GM12878 (cell line): ENCODE measurements around the gene PPP5C. TPM values are rescaled to one million over a fixed set of nuclear protein-coding genes. Genes with fewer than 3 reads are reported as not detected.

ENCODE experiments used
- ATAC-seq: fragments of 200-7000 bp; cut with Tn5 transposase; 3 replicates; pipeline ENCODE4 v1.9.1; 2020; ENCODE audit warnings: mild to moderate bottlenecking, moderate library complexity
- BruUV-seq: library from RNA; stranded (reverse); fragments of 400-500 nt; replicated peaks from 2 replicates; lab custom pipeline; 2021; lab: Mats Ljungman, UMichigan
- CTCF ChIA-PET: fragments of 300-600 bp; sonication (Branson Sonifier 250); formaldehyde crosslinking; extraction: SDS; loops from one replicate; lab custom pipeline; 2021; ENCODE audit warnings: inconsistent platforms; lab: Yijun Ruan, JAX
- POLR2A ChIA-PET: fragments of 350-600 bp; formaldehyde crosslinking; extraction: SDS; loops from one replicate; lab custom pipeline; 2021; ENCODE audit warnings: inconsistent platforms; lab: Charles Lee
- RAD21 ChIA-PET: fragments of 300-600 bp; sonication (Branson Sonifier 250); formaldehyde crosslinking; loops from one replicate; lab custom pipeline; 2023; ENCODE audit warnings: antibody characterized with exemption; ENCODE audit not compliant: unreplicated experiment; lab: Charles Lee
- SMC1A ChIA-PET: fragments of 300-600 bp; sonication (Branson Sonifier 250); formaldehyde crosslinking; loops from one replicate; lab custom pipeline; 2023; ENCODE audit not compliant: unreplicated experiment, uncharacterized antibody; lab: Charles Lee
- DNase-seq: peaks from one replicate; pipeline ENCODE4 v3.0.0-alpha.2; 2011; ENCODE audit warnings: low read depth, low spot score
- FAIRE-seq: peaks from 3 replicates; lab custom pipeline; 2011; peaks lifted over from hg19 to GRCh38; lab: Jason Lieb, UNC
- H2AFZ ChIP-seq: 2 replicates; pipeline ENCODE4 v1.6.0; 2011; ENCODE audit warnings: low read depth, low read length, control low read depth; ENCODE audit not compliant: control insufficient read depth
- H3K27ac ChIP-seq: 2 replicates; pipeline ENCODE4 v1.5.1; 2011; ENCODE audit warnings: control low read depth; ENCODE audit not compliant: control insufficient read depth, insufficient read depth
- H3K27me3 ChIP-seq, 2 experiments: replicated peaks in 1 of 2; 2 replicates each; pipeline versions ENCODE4 v1.6.0 to v1.6.1; 2011; ENCODE audit warnings: low read length in 1 of 2; ENCODE audit not compliant: control insufficient read depth in 2 of 2, insufficient read depth in 2 of 2
- H3K36me3 ChIP-seq, 2 experiments: 2 replicates each; pipeline ENCODE4 v1.5.1; 2011; ENCODE audit warnings: low read length in 1 of 2; ENCODE audit not compliant: control insufficient read depth in 2 of 2, insufficient read depth in 2 of 2
- H3K4me1 ChIP-seq: 2 replicates; pipeline ENCODE4 v1.6.1; 2011; ENCODE audit warnings: mild to moderate bottlenecking, low read length, moderate library complexity, mixed read lengths; ENCODE audit not compliant: control insufficient read depth, insufficient read depth
- H3K4me2 ChIP-seq: 2 replicates; pipeline ENCODE4 v1.6.0; 2011; ENCODE audit warnings: control low read depth; ENCODE audit not compliant: control insufficient read depth, insufficient read depth
- H3K4me3 ChIP-seq: fragments of 200-600 bp; sonication (generic); 2 replicates; pipeline ENCODE4 v1.5.1; 2016
- H3K79me2 ChIP-seq: 2 replicates; pipeline ENCODE4 v1.6.0; 2011; ENCODE audit warnings: low read length; ENCODE audit not compliant: control insufficient read depth, insufficient read depth
- H3K9ac ChIP-seq: 2 replicates; pipeline ENCODE4 v1.8.0; 2011; ENCODE audit warnings: low read length, control low read depth, mixed read lengths; ENCODE audit not compliant: control insufficient read depth, insufficient read depth
- H3K9me3 ChIP-seq: replicated peaks from 3 replicates; pipeline ENCODE4 v1.5.1; 2011; ENCODE audit warnings: mild to moderate bottlenecking, low read length; ENCODE audit not compliant: control insufficient read depth, insufficient read depth
- H4K20me1 ChIP-seq: 2 replicates; pipeline ENCODE4 v1.6.0; 2011; ENCODE audit not compliant: control insufficient read depth, insufficient read depth
- ASH2L ChIP-seq: fragments of 300-600, 200-600 bp; sonication (generic); IDR thresholded peaks from 2 replicates; pipeline ENCODE4 v1.6.1; 2017; ENCODE audit warnings: low read depth, mild to moderate bottlenecking, borderline replicate concordance
- BHLHE40 ChIP-seq, 2 experiments: fragments of 450-650 bp in 1 of 2; IDR thresholded peaks; 2 replicates each; pipeline ENCODE4 v1.6.1; 2011 to 2017; ENCODE audit warnings: low read depth in 2 of 2, borderline replicate concordance in 1 of 2, improper control_type of control experiment in 1 of 2, low read length in 1 of 2, mild to moderate bottlenecking in 1 of 2
- BRCA1 ChIP-seq: IDR thresholded peaks from 2 replicates; pipeline ENCODE4 v1.6.1; 2011; ENCODE audit warnings: low read depth, low read length, improper control_type of control experiment
- CBX3 ChIP-seq: fragments of 200-600 bp; sonication (generic); IDR thresholded peaks from 2 replicates; pipeline ENCODE4 v1.6.1; 2016; ENCODE audit warnings: low read depth, borderline replicate concordance
- FOXM1 ChIP-seq: IDR thresholded peaks from 2 replicates; pipeline ENCODE4 v1.6.1; 2012; ENCODE audit warnings: low read depth, mild to moderate bottlenecking, inconsistent platforms, low read length, moderate library complexity
- IKZF1 ChIP-seq: fragments of 450-650 bp; conservative IDR thresholded peaks from 2 replicates; pipeline ENCODE4 v1.6.1; 2017; ENCODE audit warnings: antibody characterized with exemption, mild to moderate bottlenecking
- MEF2A ChIP-seq: IDR thresholded peaks from 2 replicates; pipeline ENCODE4 v1.6.1; 2011; ENCODE audit warnings: low read depth, mild to moderate bottlenecking, low read length, moderate library complexity; ENCODE audit not compliant: insufficient read depth
- PAX5 ChIP-seq: IDR thresholded peaks from 2 replicates; pipeline ENCODE4 v1.6.1; 2011; ENCODE audit warnings: low read depth, low read length, borderline replicate concordance
- USF1 ChIP-seq: IDR thresholded peaks from 2 replicates; pipeline ENCODE4 v1.6.1; 2011; ENCODE audit warnings: borderline replicate concordance, low read depth, mild to moderate bottlenecking, moderate library complexity, mixed read lengths, low read length; ENCODE audit not compliant: insufficient read depth; ENCODE audit errors: extremely low read length
- WRNIP1 ChIP-seq: IDR thresholded peaks from 2 replicates; pipeline ENCODE4 v1.6.1; 2011; ENCODE audit warnings: low read depth, low read length, improper control_type of control experiment, borderline replicate concordance
- YBX1 ChIP-seq: fragments of 450-650 bp; IDR thresholded peaks from 2 replicates; pipeline ENCODE4 v1.6.1; 2016; ENCODE audit warnings: antibody characterized with exemption
- ZBED1 ChIP-seq: IDR thresholded peaks from 2 replicates; pipeline ENCODE4 v1.6.1; 2016; ENCODE audit warnings: borderline replicate concordance
- ZBTB4 ChIP-seq: fragments of 450-650 bp; formaldehyde crosslinking; IDR thresholded peaks from 2 replicates; pipeline ENCODE4 v1.4.0; 2022; ENCODE audit warnings: mild to moderate bottlenecking, moderate library complexity
- ZBTB40 ChIP-seq: fragments of 450-650 bp; IDR thresholded peaks from 2 replicates; pipeline ENCODE4 v1.6.1; 2016; ENCODE audit warnings: mild to moderate bottlenecking, moderate library complexity, borderline replicate concordance
- ZNF207 ChIP-seq: fragments of 450-650 bp; IDR thresholded peaks from 2 replicates; pipeline ENCODE4 v1.6.1; 2014; ENCODE audit warnings: antibody characterized with exemption, mild to moderate bottlenecking, borderline replicate concordance
- WGBS: methylation state at CpG from one replicate; pipeline ENCODE4 v1.1.6; 2016; ENCODE audit warnings: low lambda C conversion rate; ENCODE audit not compliant: insufficient replicate concordance, insufficient coverage; ENCODE audit errors: missing lambda C conversion rate; 5-methylcytosine and 5-hydroxymethylcytosine counted together
- in situ Hi-C: fragments of 300-500 bp; cut with MboI; formaldehyde crosslinking; loops from 9 replicates; pipeline ENCODE4 v1.14.3; 2018; ENCODE audit warnings: mixed read lengths
- intact Hi-C: fragments of 100-400 bp; cut with micrococcal nuclease; formaldehyde crosslinking; loops from one replicate; pipeline ENCODE4 v1.14.2; 2022; ENCODE audit not compliant: unreplicated experiment
- polyA plus RNA-seq, 11 experiments: library from polyadenylated mRNA; depleted of rRNA in 4 of 11; unstranded in 6 of 11; stranded (reverse) in 5 of 11; fragments of >200 nt; fragmentation: Nextera tagmentation in 4 of 11; fragmentation: Illumina TruSeq in 1 of 11; extraction: Ambion mirVana in 4 of 11; extraction: Trizol in 1 of 11; gene quantifications; 1 replicate in 1 of 11; 2 replicates in 10 of 11; pipeline versions ENCODE4 v1.2.1 to v1.2.3, GENCODE V29; 2011 to 2016; ENCODE audit warnings: inconsistent platforms in 2 of 11, missing spikeins in 2 of 11, low read depth in 1 of 11
- total RNA-seq, 4 experiments: library from RNA; depleted of rRNA in 3 of 4; stranded (reverse); fragments of >200 nt in 3 of 4; fragmentation: Illumina TruSeq in 1 of 4; extraction: Trizol in 1 of 4; gene quantifications; 2 replicates each; pipeline versions ENCODE4 v1.2.1 to v1.2.3, GENCODE V29; 2013 to 2021

PPP5C gene
- total and polyA plus RNA-seq, 10 of the 15 experiments (the other 5 are each of a cell fraction or from before 2014, with no cell fraction given), result 1.1 to 154 (median 94.5) TPM

- no TSS peak for BruUV-seq
- TF ChIP-seq BHLHE40 (IDR thresholded peaks at IDR 0.05; ENCODE audit: borderline replicate concordance in 1 of 2, low read depth in 2 of 2, low read length in 1 of 2) (no peak), USF1 (no peak), ZBTB4 (CRISPR knock-in tag) (no peak), ZBTB40 (no peak), MEF2A (no peak), ASH2L (no peak), BRCA1 (no peak), YBX1 (no peak), CBX3 (no peak), ZNF207 (no peak), IKZF1 (no peak), FOXM1 (no peak), PAX5 (no peak), ZBED1 (no peak), WRNIP1 (no peak)
- no peaks in the 10 kb centered on the region for H3K27me3 ChIP-seq
- ChIA-PET POLR2A (no interaction called here), SMC1A (no interaction called here), RAD21 (no interaction called here), CTCF (interaction anchor here (1.1 to 1.2 kb wide), 2 partner anchors 10 to 37 kb away, joined by 3 read pairs; no protein-coding TSS in a partner anchor)
- H2AFZ ChIP-seq, result no peak overlapping the region
- H4K20me1 ChIP-seq, result no peaks in the 10 kb centered on the region
- ATAC-seq (no peak), FAIRE-seq (no peak), DNase-seq (no peak)
- no peak overlapping the region for H3K9ac ChIP-seq
- WGBS, result over 99% methylated on average over 10 of the region's 11 CpGs
- in situ Hi-C loops, result no loop called here
- peaks cover 31 to 45% of the 10 kb centered on the region in 2 experiments for H3K36me3 ChIP-seq
- H3K4me1 ChIP-seq, result no peaks in the 10 kb centered on the region
- no peak overlapping the region for H3K4me3 ChIP-seq
- intact Hi-C loops, result no loop called here
- H3K79me2 ChIP-seq, result no peaks in the 10 kb centered on the region
- H3K27ac ChIP-seq, result no peak overlapping the region
- H3K9me3 ChIP-seq, result no peaks in the 10 kb centered on the region
- H3K4me2 ChIP-seq, result no peak overlapping the region
These were observed 37.5 kb downstream of the PPP5C start for GRCh38 chr19:46384396-46384795.
